GM12892 (cell line): ENCODE measurements around the gene OR2T5.
"Not testable (repeated sequence)": the region's sequence is repeated elsewhere in the genome, so short reads cannot be mapped to it uniquely, and the experiment has no call there.

Experiments used
- POLR2A ChIP-seq: IDR thresholded peaks from 2 replicates; pipeline ENCODE4 v1.6.1; 2011; ENCODE audit warnings: low read depth, low read length, control low read depth
- TAF1 ChIP-seq: IDR thresholded peaks from 2 replicates; pipeline ENCODE4 v1.6.1; 2011; ENCODE audit warnings: low read depth, mild to moderate bottlenecking, control low read depth, low read length, borderline replicate concordance

DNA sequence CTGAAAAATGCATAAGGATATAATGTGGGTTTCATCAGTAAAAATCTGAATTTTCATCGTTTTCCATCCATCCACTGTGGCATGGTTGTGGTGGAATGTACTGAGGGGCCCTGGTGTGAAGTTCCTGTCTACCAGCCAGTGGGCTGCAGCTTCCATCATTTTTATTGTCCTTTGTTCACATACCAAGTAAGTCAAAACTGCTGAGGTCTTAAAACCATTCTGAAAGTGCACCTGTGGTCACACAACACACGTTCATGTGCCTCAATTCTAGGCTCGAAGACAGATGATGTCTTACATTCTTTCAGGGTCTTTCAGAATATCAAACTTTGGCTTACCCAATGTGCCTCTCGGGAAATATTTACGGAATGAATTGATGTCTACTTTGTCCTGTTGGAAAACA is 49.1 kb upstream of the OR2T5 start:
- not testable (repeated sequence) for TF ChIP-seq TAF1, POLR2A
